ENCODE measurements around the gene SLC9A3.

The SLC9A3 gene

GRCh38 chr5:472076-472655, 52.1 kb downstream of the SLC9A3 start:
- Mint-ChIP-seq H3K9me3 (no peaks in the 10 kb centered on the region), H3K36me3 (ENCODE audit: low read depth) (peaks cover 9% of the 10 kb centered on the region), H3K27ac (peak overlapping the region; percentile 67), H3K4me1 (ENCODE audit: low read depth) (peaks cover 15% of the 10 kb centered on the region), H3K27me3 (ENCODE audit: low read depth) (peaks cover 7% of the 10 kb centered on the region), H3K4me3 (peak overlapping the region; percentile 76)

GRCh38 chr5:471750-472058, 52.5 kb downstream of the SLC9A3 start:
- Mint-ChIP-seq H3K36me3 (ENCODE audit: low read depth) (peaks cover 9% of the 10 kb centered on the region), H3K9me3 (no peaks in the 10 kb centered on the region), H3K4me1 (ENCODE audit: low read depth) (peaks cover 15% of the 10 kb centered on the region), H3K27ac (peak overlapping the region; percentile 49), H3K27me3 (ENCODE audit: low read depth) (peaks cover 7% of the 10 kb centered on the region), H3K4me3 (peak overlapping the region; percentile 76)

GRCh38 chr5:470961-471749, 53.1 kb downstream of the SLC9A3 start:
- Mint-ChIP-seq H3K4me1 (ENCODE audit: low read depth) (peaks cover 15% of the 10 kb centered on the region), H3K9me3 (no peaks in the 10 kb centered on the region), H3K27me3 (ENCODE audit: low read depth) (peaks cover 7% of the 10 kb centered on the region), H3K27ac (peak overlapping the region; percentile 49), H3K36me3 (ENCODE audit: low read depth) (peaks cover 12% of the 10 kb centered on the region), H3K4me3 (peak overlapping the region; percentile 76)

- Mint-ChIP-seq H3K36me3 (ENCODE audit: low read depth) (peaks cover 12% of the 10 kb centered on the region), H3K27me3 (ENCODE audit: low read depth) (peaks cover 4% of the 10 kb centered on the region), H3K9me3 (no peaks in the 10 kb centered on the region), H3K4me3 (no peak overlapping the region), H3K27ac (no peak overlapping the region), H3K4me1 (ENCODE audit: low read depth) (peaks cover 13% of the 10 kb centered on the region)
Measured at GRCh38 chr5:469752-470483, 54.3 kb downstream of the SLC9A3 start.

- H3K4me1 Mint-ChIP-seq (ENCODE audit: low read depth), result peaks cover 18% of the 10 kb centered on the region
- no peaks in the 10 kb centered on the region for H3K27me3 Mint-ChIP-seq (ENCODE audit: low read depth)
- H3K4me3 Mint-ChIP-seq, result no peak overlapping the region
- H3K9me3 Mint-ChIP-seq, result no peaks in the 10 kb centered on the region
- no peak overlapping the region for H3K27ac Mint-ChIP-seq
- H3K36me3 Mint-ChIP-seq (ENCODE audit: low read depth), result peaks cover 20% of the 10 kb centered on the region
Measured at GRCh38 chr5:468401-468800, 55.8 kb downstream of the SLC9A3 start.

GRCh38 chr5:466661-467310, 57.5 kb downstream of the SLC9A3 start:
- H3K4me1 Mint-ChIP-seq (ENCODE audit: low read depth), result peaks cover 23% of the 10 kb centered on the region
- no peak overlapping the region for H3K4me3 Mint-ChIP-seq
- H3K27me3 Mint-ChIP-seq (ENCODE audit: low read depth), result no peaks in the 10 kb centered on the region
- no peak overlapping the region for H3K27ac Mint-ChIP-seq
- peaks cover 31% of the 10 kb centered on the region for H3K36me3 Mint-ChIP-seq (ENCODE audit: low read depth)
- H3K9me3 Mint-ChIP-seq, result no peaks in the 10 kb centered on the region

GRCh38 chr5:465591-466403, 58.5 kb downstream of the SLC9A3 start:
- H3K27me3 Mint-ChIP-seq (ENCODE audit: low read depth), result no peaks in the 10 kb centered on the region
- peaks cover 21% of the 10 kb centered on the region for H3K4me1 Mint-ChIP-seq (ENCODE audit: low read depth)
- peaks cover 32% of the 10 kb centered on the region for H3K36me3 Mint-ChIP-seq (ENCODE audit: low read depth)
- H3K27ac Mint-ChIP-seq, result no peak overlapping the region
- no peak overlapping the region for H3K4me3 Mint-ChIP-seq
- H3K9me3 Mint-ChIP-seq, result no peaks in the 10 kb centered on the region

GRCh38 chr5:464843-465590, 59.2 kb downstream of the SLC9A3 start:
- Mint-ChIP-seq H3K4me1 (ENCODE audit: low read depth) (peaks cover 26% of the 10 kb centered on the region), H3K4me3 (no peak overlapping the region), H3K27ac (no peak overlapping the region), H3K27me3 (ENCODE audit: low read depth) (no peaks in the 10 kb centered on the region), H3K36me3 (ENCODE audit: low read depth) (peaks cover 36% of the 10 kb centered on the region), H3K9me3 (no peaks in the 10 kb centered on the region)

- Mint-ChIP-seq H3K36me3 (ENCODE audit: low read depth) (peaks cover 40% of the 10 kb centered on the region), H3K4me3 (no peak overlapping the region), H3K27me3 (ENCODE audit: low read depth) (no peaks in the 10 kb centered on the region), H3K27ac (peak overlapping the region; percentile 56), H3K9me3 (no peaks in the 10 kb centered on the region), H3K4me1 (ENCODE audit: low read depth) (peaks cover 32% of the 10 kb centered on the region)
Measured at GRCh38 chr5:464446-464842, 59.8 kb downstream of the SLC9A3 start.

- Mint-ChIP-seq H3K9me3 (no peaks in the 10 kb centered on the region), H3K36me3 (ENCODE audit: low read depth) (peaks cover 45% of the 10 kb centered on the region), H3K27me3 (ENCODE audit: low read depth) (no peaks in the 10 kb centered on the region), H3K4me3 (no peak overlapping the region), H3K4me1 (ENCODE audit: low read depth) (peaks cover 36% of the 10 kb centered on the region), H3K27ac (peak overlapping the region; percentile 56)
Measured at GRCh38 chr5:463952-464351, 60.3 kb downstream of the SLC9A3 start.

- H3K36me3 Mint-ChIP-seq (ENCODE audit: low read depth), result peaks cover 51% of the 10 kb centered on the region
- peaks cover 43% of the 10 kb centered on the region for H3K4me1 Mint-ChIP-seq (ENCODE audit: low read depth)
- no peaks in the 10 kb centered on the region for H3K27me3 Mint-ChIP-seq (ENCODE audit: low read depth)
- H3K4me3 Mint-ChIP-seq, result no peak overlapping the region
- no peaks in the 10 kb centered on the region for H3K9me3 Mint-ChIP-seq
- no peak overlapping the region for H3K27ac Mint-ChIP-seq
Measured at GRCh38 chr5:463301-463700, 60.9 kb downstream of the SLC9A3 start.

- Mint-ChIP-seq H3K9me3 (no peaks in the 10 kb centered on the region), H3K4me1 (ENCODE audit: low read depth) (peaks cover 49% of the 10 kb centered on the region), H3K4me3 (no peak overlapping the region), H3K36me3 (ENCODE audit: low read depth) (peaks cover 62% of the 10 kb centered on the region), H3K27me3 (ENCODE audit: low read depth) (no peaks in the 10 kb centered on the region), H3K27ac (no peak overlapping the region)
Measured at GRCh38 chr5:462051-462481, 62.2 kb downstream of the SLC9A3 start.

- H3K27ac Mint-ChIP-seq, result peak overlapping the region; percentile 84
- H3K36me3 Mint-ChIP-seq (ENCODE audit: low read depth), result peaks cover 68% of the 10 kb centered on the region
- no peaks in the 10 kb centered on the region for H3K9me3 Mint-ChIP-seq
- no peaks in the 10 kb centered on the region for H3K27me3 Mint-ChIP-seq (ENCODE audit: low read depth)
- H3K4me3 Mint-ChIP-seq, result peak overlapping the region; percentile 59
- peaks cover 49% of the 10 kb centered on the region for H3K4me1 Mint-ChIP-seq (ENCODE audit: low read depth)
Measured at GRCh38 chr5:460273-460625, 64.0 kb downstream of the SLC9A3 start.
